BLaER1 treated with 17β-estradiol and CSF1 and Interleukin-3, amounts not matched to agents 10 nM and 100 nM (cell line): ENCODE data around the gene NSD2.

Source experiments
- H3K27ac ChIP-seq, 11 experiments: shearing (Covaris generic); formaldehyde crosslinking; 2 replicates each; pipeline ENCODE4 v1.8.1; 2022
- H3K27me3 ChIP-seq, 11 experiments: shearing (Covaris generic); formaldehyde crosslinking; 2 replicates each; pipeline ENCODE4 v1.8.1; 2022
- H3K36me3 ChIP-seq, 11 experiments: shearing (Covaris generic); formaldehyde crosslinking; 2 replicates each; pipeline ENCODE4 v1.8.1; 2022
- H3K4me1 ChIP-seq, 10 experiments: shearing (Covaris generic); formaldehyde crosslinking; 2 replicates each; pipeline ENCODE4 v1.8.1; 2022
- H3K4me2 ChIP-seq, 11 experiments: shearing (Covaris generic); formaldehyde crosslinking; 2 replicates each; pipeline ENCODE4 v1.8.1; 2022
- H3K4me3 ChIP-seq, 10 experiments: shearing (Covaris generic); formaldehyde crosslinking; 2 replicates each; pipeline ENCODE4 v1.8.1; 2022
- H3K9ac ChIP-seq, 11 experiments: shearing (Covaris generic); formaldehyde crosslinking; 2 replicates each; pipeline ENCODE4 v1.8.1; 2022
- H3K9me3 ChIP-seq, 11 experiments: shearing (Covaris generic); formaldehyde crosslinking; replicated peaks in 1 of 11; 2 replicates each; pipeline ENCODE4 v1.8.1; 2022
- H4K20me1 ChIP-seq, 11 experiments: shearing (Covaris generic); formaldehyde crosslinking; 2 replicates each; pipeline ENCODE4 v1.8.1; 2022
- Cebpa-rat ChIP-seq, 11 experiments: shearing (Covaris generic); IDR thresholded peaks; 2 replicates each; pipeline ENCODE4 v1.8.1; 2022

The NSD2 gene

GRCh38 chr4:1922821-1923220 is 51.6 kb downstream of the NSD2 start:
- Histone ChIP-seq H3K27ac (no peak overlapping the region), H4K20me1 (peaks cover 0 to 92% (median 69%) of the 10 kb centered on the region in 11 experiments; a peak in 15 of 22 replicates), H3K36me3 (peaks cover 51 to 100% (median 94%) of the 10 kb centered on the region in 11 experiments), H3K4me1 (no peaks in the 10 kb centered on the region), H3K9me3 (no peaks in the 10 kb centered on the region), H3K4me2 (no peak overlapping the region), H3K27me3 (no peaks in the 10 kb centered on the region), H3K9ac (no peak overlapping the region), H3K4me3 (no peak overlapping the region)
- no peak for TF ChIP-seq Cebpa-rat (IDR thresholded peaks at IDR 0.05)

GRCh38 chr4:1927675-1928074 is 56.5 kb downstream of the NSD2 start:
- Histone ChIP-seq H3K4me3 (no peak overlapping the region), H3K4me1 (no peaks in the 10 kb centered on the region), H3K27ac (no peak overlapping the region), H3K36me3 (peaks cover 52 to 100% (median 92%) of the 10 kb centered on the region in 11 experiments), H3K9ac (no peak overlapping the region), H4K20me1 (peaks cover 0 to 86% (median 60%) of the 10 kb centered on the region in 11 experiments; a peak in 15 of 22 replicates), H3K9me3 (no peaks in the 10 kb centered on the region), H3K4me2 (no peak overlapping the region), H3K27me3 (no peaks in the 10 kb centered on the region)
- no peak for TF ChIP-seq Cebpa-rat (IDR thresholded peaks at IDR 0.05)

- Histone ChIP-seq H3K4me1 (no peaks in the 10 kb centered on the region), H3K27ac (no peak overlapping the region; a peak in 1 of 22 replicates), H3K4me2 (no peak overlapping the region), H3K9ac (no peak overlapping the region), H3K9me3 (no peaks in the 10 kb centered on the region), H4K20me1 (peaks cover 0 to 86% (median 58%) of the 10 kb centered on the region in 11 experiments; a peak in 15 of 22 replicates), H3K27me3 (no peaks in the 10 kb centered on the region), H3K36me3 (peaks cover 48 to 100% (median 92%) of the 10 kb centered on the region in 11 experiments), H3K4me3 (no peak overlapping the region)
- no peak for TF ChIP-seq Cebpa-rat (IDR thresholded peaks at IDR 0.05)
Measured at GRCh38 chr4:1928356-1929239, 57.4 kb downstream of the NSD2 start.

- Histone ChIP-seq H3K9me3 (no peaks in the 10 kb centered on the region), H3K4me3 (no peak overlapping the region), H3K36me3 (peaks cover 63 to 99% (median 93%) of the 10 kb centered on the region in 11 experiments), H3K27me3 (no peaks in the 10 kb centered on the region), H4K20me1 (peaks cover 0 to 68% (median 42%) of the 10 kb centered on the region in 11 experiments; a peak in 16 of 22 replicates), H3K9ac (no peak overlapping the region), H3K4me1 (no peaks in the 10 kb centered on the region), H3K4me2 (no peak overlapping the region), H3K27ac (no peak overlapping the region)
- no peak for TF ChIP-seq Cebpa-rat (IDR thresholded peaks at IDR 0.05)
Measured at GRCh38 chr4:1932736-1933135, 61.5 kb downstream of the NSD2 start.

GRCh38 chr4:1933700-1934099 is 62.5 kb downstream of the NSD2 start:
- no peak overlapping the region for H3K4me3 ChIP-seq
- H3K9ac ChIP-seq, result no peak overlapping the region
- no peak overlapping the region for H3K27ac ChIP-seq
- no peaks in the 10 kb centered on the region for H3K9me3 ChIP-seq
- H4K20me1 ChIP-seq, result peaks cover 0 to 64% (median 35%) of the 10 kb centered on the region in 11 experiments; a peak in 16 of 22 replicates
- no peak for TF ChIP-seq Cebpa-rat (IDR thresholded peaks at IDR 0.05)
- H3K4me1 ChIP-seq, result no peaks in the 10 kb centered on the region
- H3K36me3 ChIP-seq, result peaks cover 68 to 98% (median 90%) of the 10 kb centered on the region in 11 experiments
- H3K4me2 ChIP-seq, result no peak overlapping the region
- H3K27me3 ChIP-seq, result no peaks in the 10 kb centered on the region

- Histone ChIP-seq H3K4me3 (no peak overlapping the region), H3K36me3 (peaks cover 75 to 98% (median 93%) of the 10 kb centered on the region in 11 experiments), H3K9ac (no peak overlapping the region), H4K20me1 (peaks cover 0 to 48% (median 25%) of the 10 kb centered on the region in 11 experiments; a peak in 15 of 22 replicates), H3K4me1 (no peaks in the 10 kb centered on the region), H3K27ac (no peak overlapping the region), H3K4me2 (no peak overlapping the region), H3K9me3 (no peaks in the 10 kb centered on the region), H3K27me3 (no peaks in the 10 kb centered on the region)
- TF ChIP-seq Cebpa-rat (IDR thresholded peaks at IDR 0.05), result no peak
Measured at GRCh38 chr4:1937550-1937949, 66.4 kb downstream of the NSD2 start.

GRCh38 chr4:1938027-1938426 is 66.8 kb downstream of the NSD2 start:
- H3K4me3 ChIP-seq, result no peak overlapping the region
- H4K20me1 ChIP-seq, result peaks cover 0 to 45% (median 20%) of the 10 kb centered on the region in 11 experiments; a peak in 15 of 22 replicates
- H3K9me3 ChIP-seq, result no peaks in the 10 kb centered on the region
- H3K4me1 ChIP-seq, result no peaks in the 10 kb centered on the region
- H3K27ac ChIP-seq, result no peak overlapping the region
- no peak overlapping the region for H3K9ac ChIP-seq
- no peak overlapping the region for H3K4me2 ChIP-seq
- no peaks in the 10 kb centered on the region for H3K27me3 ChIP-seq
- H3K36me3 ChIP-seq, result peaks cover 75 to 98% (median 93%) of the 10 kb centered on the region in 11 experiments
- TF ChIP-seq Cebpa-rat (IDR thresholded peaks at IDR 0.05), result no peak

GRCh38 chr4:1939664-1940509 is 68.7 kb downstream of the NSD2 start:
- Histone ChIP-seq H3K27ac (no peak overlapping the region), H3K9me3 (no peaks in the 10 kb centered on the region), H3K4me1 (no peaks in the 10 kb centered on the region), H3K4me2 (no peak overlapping the region), H4K20me1 (peaks cover 0 to 56% (median 19%) of the 10 kb centered on the region in 11 experiments; a peak in 15 of 22 replicates), H3K4me3 (no peak overlapping the region), H3K9ac (no peak overlapping the region), H3K36me3 (peaks cover 83 to 99% (median 95%) of the 10 kb centered on the region in 11 experiments), H3K27me3 (no peaks in the 10 kb centered on the region)
- TF ChIP-seq Cebpa-rat (IDR thresholded peaks at IDR 0.05), result no peak

GRCh38 chr4:1940566-1940965 is 69.4 kb downstream of the NSD2 start:
- no peaks in the 10 kb centered on the region for H3K9me3 ChIP-seq
- H4K20me1 ChIP-seq, result peaks cover 0 to 57% (median 14%) of the 10 kb centered on the region in 11 experiments; a peak in 14 of 22 replicates
- peaks cover 79 to 99% (median 95%) of the 10 kb centered on the region in 11 experiments for H3K36me3 ChIP-seq
- H3K4me3 ChIP-seq, result no peak overlapping the region
- no peaks in the 10 kb centered on the region for H3K4me1 ChIP-seq
- no peak overlapping the region for H3K27ac ChIP-seq
- TF ChIP-seq Cebpa-rat (IDR thresholded peaks at IDR 0.05), result no peak
- H3K4me2 ChIP-seq, result no peak overlapping the region
- no peak overlapping the region for H3K9ac ChIP-seq
- no peaks in the 10 kb centered on the region for H3K27me3 ChIP-seq
